ENCODE results near the gene M6PR.

DNA sequence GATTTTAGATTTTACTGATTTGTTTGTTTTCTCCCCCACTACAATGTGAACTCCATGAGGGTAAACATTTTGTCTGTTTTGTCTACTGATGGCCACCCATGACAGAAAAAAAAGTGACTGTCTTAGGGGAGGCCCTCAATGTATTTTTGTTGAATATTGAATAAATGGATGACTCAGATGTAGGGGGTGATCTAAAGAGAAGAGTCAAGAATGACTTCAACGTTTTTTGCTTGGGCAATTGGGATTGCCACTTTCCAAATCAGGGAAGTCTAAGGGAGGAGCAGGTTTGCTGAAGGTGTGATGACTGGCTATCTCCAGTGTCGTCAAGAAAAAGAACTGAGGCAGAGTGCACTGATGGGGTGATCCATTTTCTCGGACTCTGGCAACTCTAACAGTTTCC is 45.8 kb downstream of the M6PR start:
- TF ChIP-seq POLR2A (IDR thresholded peaks at IDR 0.05) (no peak), POLR2AphosphoS5 (IDR thresholded peaks at IDR 0.05) (no peak)
- TF ChIP-seq, protein P1, sequence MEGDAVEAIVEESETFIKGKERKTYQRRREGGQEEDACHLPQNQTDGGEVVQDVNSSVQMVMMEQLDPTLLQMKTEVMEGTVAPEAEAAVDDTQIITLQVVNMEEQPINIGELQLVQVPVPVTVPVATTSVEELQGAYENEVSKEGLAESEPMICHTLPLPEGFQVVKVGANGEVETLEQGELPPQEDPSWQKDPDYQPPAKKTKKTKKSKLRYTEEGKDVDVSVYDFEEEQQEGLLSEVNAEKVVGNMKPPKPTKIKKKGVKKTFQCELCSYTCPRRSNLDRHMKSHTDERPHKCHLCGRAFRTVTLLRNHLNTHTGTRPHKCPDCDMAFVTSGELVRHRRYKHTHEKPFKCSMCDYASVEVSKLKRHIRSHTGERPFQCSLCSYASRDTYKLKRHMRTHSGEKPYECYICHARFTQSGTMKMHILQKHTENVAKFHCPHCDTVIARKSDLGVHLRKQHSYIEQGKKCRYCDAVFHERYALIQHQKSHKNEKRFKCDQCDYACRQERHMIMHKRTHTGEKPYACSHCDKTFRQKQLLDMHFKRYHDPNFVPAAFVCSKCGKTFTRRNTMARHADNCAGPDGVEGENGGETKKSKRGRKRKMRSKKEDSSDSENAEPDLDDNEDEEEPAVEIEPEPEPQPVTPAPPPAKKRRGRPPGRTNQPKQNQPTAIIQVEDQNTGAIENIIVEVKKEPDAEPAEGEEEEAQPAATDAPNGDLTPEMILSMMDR (IDR thresholded peaks at IDR 0.05): no peak

Data from breast epithelium (tissue), 3 donors.